Sigmoid colon (tissue), 7 donors: Measurements from ENCODE around the gene SRP19. TPM values are rescaled to one million over a fixed set of nuclear protein-coding genes. Genes with fewer than 3 reads are reported as not detected.
"Not testable (repeated sequence)": the region's sequence is repeated elsewhere in the genome, so short reads cannot be mapped to it uniquely, and the experiment has no call there.

ENCODE experiments used
- DNase-seq: peaks from one replicate; pipeline ENCODE4 v3.0.0-alpha.2; 2019
- H3K27ac ChIP-seq, 4 donors: fragments of 200-600 bp; sonication (generic); one replicate each; pipeline ENCODE4 v1.5.1; 2016 to 2019; ENCODE audit warnings: mild to moderate bottlenecking in 1 of 4
- H3K27me3 ChIP-seq, 3 donors: fragments of 200-600 bp; sonication (generic); one replicate each; pipeline ENCODE4 v1.5.1; 2019; ENCODE audit warnings: mild to moderate bottlenecking in 1 of 3
- H3K36me3 ChIP-seq, 4 donors: fragments of 200-600 bp; sonication (generic); one replicate each; pipeline ENCODE4 v1.5.1; 2016 to 2019
- H3K4me1 ChIP-seq, 4 donors: fragments of 200-600 bp; sonication (generic); one replicate each; pipeline ENCODE4 v1.5.1; 2017 to 2019
- H3K4me3 ChIP-seq, 4 donors: fragments of 200-600 bp; sonication (generic); one replicate each; pipeline ENCODE4 v1.5.1; 2017 to 2019; ENCODE audit warnings: mild to moderate bottlenecking in 2 of 4, moderate library complexity in 1 of 4
- H3K9me3 ChIP-seq, 4 donors: fragments of 200-600 bp in 3 of 4; sonication (generic) in 3 of 4; one replicate each; pipeline versions ENCODE4 v1.5.1 to v1.6.1; 2013 to 2019
- CTCF ChIP-seq, 4 experiments: fragments of 450-650 bp in 3 of 4; fragments of 200-600 bp in 1 of 4; IDR thresholded peaks; one replicate each; pipeline ENCODE4 v1.5.1; 2016 to 2019; ENCODE audit warnings: antibody characterized with exemption in 4 of 4, mild to moderate bottlenecking in 3 of 4, moderate library complexity in 2 of 4
- EP300 ChIP-seq, 4 donors: sonication (generic); formaldehyde crosslinking; IDR thresholded peaks; one replicate each; pipeline ENCODE4 v1.6.1; 2017; ENCODE audit warnings: antibody characterized with exemption in 4 of 4
- POLR2A ChIP-seq, 2 donors: fragments of 450-650 bp; IDR thresholded peaks; one replicate each; pipeline ENCODE4 v1.6.1; 2016; ENCODE audit warnings: antibody characterized with exemption in 2 of 2, mild to moderate bottlenecking in 2 of 2, moderate library complexity in 2 of 2
- POLR2AphosphoS5 ChIP-seq, 4 donors: sonication (generic); formaldehyde crosslinking; IDR thresholded peaks; one replicate each; pipeline ENCODE4 v1.6.1; 2017; ENCODE audit warnings: antibody characterized with exemption in 4 of 4
- WGBS, 2 donors: extraction: QIAGEN DNeasy Blood & Tissue Kit; methylation state at CpG; one replicate each; pipeline ENCODE4 v1.1.7; 2013; 5-methylcytosine and 5-hydroxymethylcytosine counted together
- intact Hi-C: fragments of 100-400 bp; cut with DNase I; formaldehyde crosslinking; loops from one replicate; pipeline ENCODE4 v1.15.1; 2023
- polyA plus RNA-seq, 3 donors: library from polyadenylated mRNA; stranded (reverse); fragments of 200-250 nt; gene quantifications; one replicate each; pipeline ENCODE4 v1.2.3, GENCODE V29; 2013
- total RNA-seq, 4 donors: library from RNA; depleted of rRNA; stranded (reverse); fragments of >200 nt; gene quantifications; one replicate each; pipeline ENCODE4 v1.1.0, GENCODE V29; 2016
- donor health status: healthy with polysubstance abuse.
- donor health status: Bipolar disorder and iron deficiency.
- donor health status: healthy.

The SRP19 gene
- total and polyA plus RNA-seq, 7 donors: 37.1 to 78.6 (median 57.3) TPM

DNA sequence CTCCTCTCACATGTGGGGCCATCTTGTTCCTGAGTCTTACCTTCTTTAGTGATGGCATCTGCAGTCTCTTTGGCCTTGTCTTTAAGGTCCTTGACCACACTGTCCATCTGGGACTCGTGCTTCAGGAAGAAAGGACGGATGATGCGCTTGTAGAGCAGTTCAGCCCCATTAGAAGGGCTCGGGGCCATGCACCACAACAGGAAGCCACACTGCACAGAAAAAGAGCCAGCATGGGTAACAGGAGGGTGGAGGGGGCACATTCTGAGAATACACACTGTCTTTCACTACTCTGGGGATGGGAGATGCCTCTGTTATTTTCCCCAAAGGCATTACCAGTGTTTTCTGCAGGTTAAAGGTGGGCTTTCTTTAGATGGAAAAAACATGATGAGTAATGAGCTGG, 25.9 kb downstream of the SRP19 start:
- WGBS, 2 donors: 78 to 93% methylated on average over 4 of the region's 4 CpGs

GRCh38 chr5:112892066-112892465, 31.0 kb downstream of the SRP19 start:
- Histone ChIP-seq H3K36me3 (peaks cover 0 to 37% (median under 1%) of the 10 kb centered on the region in 4 donors), H3K4me1 (peaks cover 0 to 10% (median 9%) of the 10 kb centered on the region in 4 donors)
- H3K27ac ChIP-seq, H3K9me3 ChIP-seq, H3K4me3 ChIP-seq, H3K27me3 ChIP-seq, DNase-seq, intact Hi-C loops: not testable (repeated sequence)
- 81 to 91% methylated on average over 8 of the region's 8 CpGs for WGBS, 2 donors

More for the DNA sequence above, 25.9 kb downstream of the SRP19 start:
- no peak overlapping the region for H3K4me3 ChIP-seq
- H3K27ac ChIP-seq: no peak overlapping the region
- no peaks in the 10 kb centered on the region for H3K27me3 ChIP-seq
- TF ChIP-seq CTCF (IDR thresholded peaks at IDR 0.05) (no peak), EP300 (IDR thresholded peaks at IDR 0.05) (no peak), POLR2AphosphoS5 (IDR thresholded peaks at IDR 0.05) (no peak), POLR2A (IDR thresholded peaks at IDR 0.05) (no peak)
- DNase-seq: no peak
- no peaks in the 10 kb centered on the region for H3K9me3 ChIP-seq
- H3K36me3 ChIP-seq: peaks cover 0 to 68% (median 17%) of the 10 kb centered on the region in 4 donors
- intact Hi-C loops: no loop called here
- no peaks in the 10 kb centered on the region for H3K4me1 ChIP-seq

DNA sequence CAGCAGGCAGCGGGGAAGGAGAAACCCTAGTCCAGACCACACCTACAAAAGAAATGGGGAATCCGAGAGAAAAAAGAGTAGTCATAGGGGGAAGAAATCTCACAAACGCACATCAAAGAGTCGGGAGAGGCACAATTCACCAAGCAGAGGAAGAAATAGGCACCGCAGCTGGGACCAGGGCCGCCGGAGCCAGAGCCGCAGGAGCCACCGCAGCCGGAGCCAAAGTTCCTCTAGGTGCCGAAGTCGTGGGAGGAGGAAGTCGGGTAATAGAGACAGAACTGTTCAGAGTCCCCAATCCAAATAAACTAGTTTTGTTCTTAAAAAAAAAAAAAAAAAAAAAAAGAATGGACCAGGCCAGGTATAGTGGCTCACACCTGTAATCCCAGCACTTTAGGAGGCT, 31.7 kb downstream of the SRP19 start:
- no peak for DNase-seq
- Histone ChIP-seq H3K4me3 (no peak overlapping the region), H3K9me3 (no peaks in the 10 kb centered on the region), H3K36me3 (peaks cover 0 to 35% (median 0%) of the 10 kb centered on the region in 4 donors), H3K27me3 (no peaks in the 10 kb centered on the region), H3K4me1 (peaks cover 0 to 10% (median 9%) of the 10 kb centered on the region in 4 donors), H3K27ac (no peak overlapping the region)
- intact Hi-C loops: no loop called here
- 94 to 96% methylated on average over 13 of the region's 13 CpGs for WGBS, 2 donors
- TF ChIP-seq CTCF (IDR thresholded peaks at IDR 0.05) (no peak), EP300 (IDR thresholded peaks at IDR 0.05) (no peak), POLR2AphosphoS5 (IDR thresholded peaks at IDR 0.05) (no peak)

DNA sequence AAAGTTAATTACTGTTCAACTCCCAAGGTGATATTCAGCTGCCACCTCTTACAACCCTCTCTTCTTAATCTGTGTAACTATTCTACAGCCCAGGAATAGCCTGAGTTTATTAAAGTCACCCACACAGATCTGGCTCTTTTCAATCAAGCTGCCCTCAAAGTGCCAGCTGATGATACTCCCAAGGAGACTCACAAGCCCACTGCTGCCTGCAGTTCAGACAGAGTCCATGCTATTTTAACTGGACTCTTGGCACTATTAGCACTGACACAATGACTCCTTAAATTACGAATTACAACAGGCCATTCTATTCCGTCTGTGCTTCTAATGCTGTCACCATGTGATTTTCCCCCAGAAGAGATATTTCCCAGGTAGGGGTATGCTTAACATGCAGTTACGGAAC, 34.6 kb downstream of the SRP19 start:
- WGBS, 2 donors: 88 to 96% methylated on average over 3 of the region's 3 CpGs
- Histone ChIP-seq H3K4me1 (peaks cover 0 to 10% (median 9%) of the 10 kb centered on the region in 4 donors), H3K36me3 (peaks cover 0 to 35% (median 2%) of the 10 kb centered on the region in 4 donors), H3K27me3 (no peaks in the 10 kb centered on the region), H3K9me3 (no peaks in the 10 kb centered on the region), H3K4me3 (no peak overlapping the region), H3K27ac (peak overlapping the region in 2 of 4 donors; percentile 9 to 23)
- intact Hi-C loops: no loop called here
- TF ChIP-seq POLR2A (IDR thresholded peaks at IDR 0.05): no peak
- no peak for TF ChIP-seq CTCF (IDR thresholded peaks at IDR 0.05)
- TF ChIP-seq POLR2AphosphoS5 (IDR thresholded peaks at IDR 0.05): peak in 1 of 4 donors; percentile 73
- no peak for TF ChIP-seq EP300 (IDR thresholded peaks at IDR 0.05)
- no peak for DNase-seq

- Histone ChIP-seq H3K4me3 (no peak overlapping the region), H3K27me3 (no peaks in the 10 kb centered on the region), H3K4me1 (peaks cover 0 to 9% (median 3%) of the 10 kb centered on the region in 4 donors), H3K27ac (no peak overlapping the region), H3K36me3 (peaks cover 0 to 42% (median 2%) of the 10 kb centered on the region in 4 donors), H3K9me3 (no peaks in the 10 kb centered on the region)
- 96 to 97% methylated on average over 3 of the region's 3 CpGs for WGBS, 2 donors
- DNase-seq: no peak
- intact Hi-C loops: no loop called here
- no peak for TF ChIP-seq CTCF (IDR thresholded peaks at IDR 0.05)
- no peak for TF ChIP-seq EP300 (IDR thresholded peaks at IDR 0.05)
- no peak for TF ChIP-seq POLR2AphosphoS5 (IDR thresholded peaks at IDR 0.05)
- no peak for TF ChIP-seq POLR2A (IDR thresholded peaks at IDR 0.05)
Observed at GRCh38 chr5:112902561-112902960, 41.5 kb downstream of the SRP19 start.

- intact Hi-C loops, H3K4me3 ChIP-seq, H3K9me3 ChIP-seq, DNase-seq, H3K27me3 ChIP-seq, H3K27ac ChIP-seq: not testable (repeated sequence)
- peaks cover 0 to 10% (median 3%) of the 10 kb centered on the region in 4 donors for H3K4me1 ChIP-seq
- peaks cover 0 to 43% (median 4%) of the 10 kb centered on the region in 4 donors for H3K36me3 ChIP-seq
- 71 to 89% methylated on average over 3 of the region's 3 CpGs for WGBS, 2 donors
Observed at GRCh38 chr5:112904996-112905395, 43.9 kb downstream of the SRP19 start.
